Erythroblast (primary cell): Measurements from ENCODE around the gene PTPRN2.

ENCODE experiments used
- GATA1 ChIP-seq: IDR thresholded peaks from 2 replicates; pipeline ENCODE4 v1.6.1; 2011; ENCODE audit warnings: low read depth, mild to moderate bottlenecking, control low read depth, low read length, moderate library complexity
- POLR2A ChIP-seq: IDR thresholded peaks from 2 replicates; pipeline ENCODE4 v1.6.1; 2011; ENCODE audit warnings: mild to moderate bottlenecking, low read length

DNA sequence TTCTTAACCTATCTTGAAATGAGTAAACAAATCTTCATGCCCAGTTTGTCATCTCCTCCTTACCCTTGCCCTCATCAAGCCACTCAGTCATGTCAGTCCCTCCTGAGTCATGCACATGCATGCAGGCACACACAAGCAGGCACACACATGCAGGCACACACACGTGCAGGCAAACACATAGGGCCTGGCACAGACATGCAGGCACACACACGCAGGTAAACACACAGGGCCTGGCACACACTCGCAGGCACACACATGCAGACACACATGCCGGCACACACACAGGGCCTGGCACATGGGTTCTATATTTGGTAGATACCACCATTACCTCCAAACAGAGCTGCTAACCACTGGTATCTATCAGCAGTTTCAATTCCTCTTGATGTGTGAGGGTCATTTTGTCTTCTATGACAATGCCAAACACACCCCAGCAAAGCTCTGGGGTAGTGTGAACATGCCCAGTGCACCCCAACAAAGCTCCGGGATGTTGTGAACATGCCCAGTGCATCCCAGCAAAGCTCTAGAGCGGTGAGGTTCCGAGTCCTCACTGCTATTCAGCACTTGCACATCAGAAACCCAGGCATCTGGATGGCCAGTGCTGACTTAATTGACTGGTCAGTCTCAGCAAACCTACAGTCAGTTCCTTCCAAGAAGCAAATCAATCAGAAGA lies 563.8 kb downstream of the PTPRN2 start:
- no peak for TF ChIP-seq POLR2A
- TF ChIP-seq GATA1 = no peak
